ENCODE results near the gene NEK9.
A peak's percentile ranks its signal among the peaks of the same experiment; 100 is the strongest.

Gene NEK9

GRCh38 chr14:75090353-75090752 lies 36.5 kb downstream of the NEK9 start:
- Histone ChIP-seq H3K27me3 (ENCODE audit: insufficient read depth, low read depth) (no peaks in the 10 kb centered on the region), H3K4me1 (ENCODE audit: low read depth, poor library complexity, severe bottlenecking) (no peaks in the 10 kb centered on the region), H3K36me3 (ENCODE audit: insufficient read depth) (no peaks in the 10 kb centered on the region), H3K27ac (no peak overlapping the region), H4K20me1 (ENCODE audit: insufficient read depth) (no peaks in the 10 kb centered on the region), H3K79me2 (ENCODE audit: insufficient read depth, low read depth) (no peaks in the 10 kb centered on the region), H3K9ac (no peak overlapping the region), H3K4me2 (no peak overlapping the region), H3K4me3 (IDR thresholded peaks at IDR 0.05; ENCODE audit: insufficient read depth, low read depth, low read length) (no peak overlapping the region), H2AFZ (ENCODE audit: low read depth) (no peak overlapping the region)
- no peak for TF ChIP-seq CTCF (conservative IDR thresholded peaks at IDR 0.05; ENCODE audit: low read depth, low read length)

- TF ChIP-seq CTCF (conservative IDR thresholded peaks at IDR 0.05; ENCODE audit: low read depth, low read length) = peak; percentile 74
- Histone ChIP-seq H2AFZ (ENCODE audit: low read depth) (no peak overlapping the region), H3K27ac (no peak overlapping the region), H3K4me2 (no peak overlapping the region), H3K36me3 (ENCODE audit: insufficient read depth) (no peaks in the 10 kb centered on the region), H3K9ac (no peak overlapping the region), H3K27me3 (ENCODE audit: insufficient read depth, low read depth) (no peaks in the 10 kb centered on the region), H3K4me1 (ENCODE audit: low read depth, poor library complexity, severe bottlenecking) (no peaks in the 10 kb centered on the region), H3K4me3 (IDR thresholded peaks at IDR 0.05; ENCODE audit: insufficient read depth, low read depth, low read length) (no peak overlapping the region), H3K79me2 (ENCODE audit: insufficient read depth, low read depth) (no peaks in the 10 kb centered on the region), H4K20me1 (ENCODE audit: insufficient read depth) (no peaks in the 10 kb centered on the region)
Observed at GRCh38 chr14:75088566-75089373, 38.1 kb downstream of the NEK9 start.

- no peak overlapping the region for H3K4me2 ChIP-seq
- no peaks in the 10 kb centered on the region for H3K4me1 ChIP-seq (ENCODE audit: low read depth, poor library complexity, severe bottlenecking)
- H3K79me2 ChIP-seq (ENCODE audit: insufficient read depth, low read depth) = no peaks in the 10 kb centered on the region
- no peaks in the 10 kb centered on the region for H3K27me3 ChIP-seq (ENCODE audit: insufficient read depth, low read depth)
- no peak overlapping the region for H3K27ac ChIP-seq
- no peaks in the 10 kb centered on the region for H4K20me1 ChIP-seq (ENCODE audit: insufficient read depth)
- H3K36me3 ChIP-seq (ENCODE audit: insufficient read depth) = no peaks in the 10 kb centered on the region
- TF ChIP-seq CTCF (conservative IDR thresholded peaks at IDR 0.05; ENCODE audit: low read depth, low read length) = no peak
- H3K4me3 ChIP-seq (IDR thresholded peaks at IDR 0.05; ENCODE audit: insufficient read depth, low read depth, low read length) = no peak overlapping the region
- no peak overlapping the region for H3K9ac ChIP-seq
- no peak overlapping the region for H2AFZ ChIP-seq (ENCODE audit: low read depth)
Observed at GRCh38 chr14:75088153-75088552, 38.7 kb downstream of the NEK9 start.

- no peaks in the 10 kb centered on the region for H3K79me2 ChIP-seq (ENCODE audit: insufficient read depth, low read depth)
- no peak overlapping the region for H3K4me2 ChIP-seq
- H3K36me3 ChIP-seq (ENCODE audit: insufficient read depth) = no peaks in the 10 kb centered on the region
Observed at GRCh38 chr14:75084513-75084912, 42.3 kb downstream of the NEK9 start.

More at GRCh38 chr14:75084513-75084912, 42.3 kb downstream of the NEK9 start:
- Histone ChIP-seq H3K27ac (no peak overlapping the region), H3K4me3 (IDR thresholded peaks at IDR 0.05; ENCODE audit: insufficient read depth, low read depth, low read length) (no peak overlapping the region), H3K9ac (no peak overlapping the region), H3K4me1 (ENCODE audit: low read depth, poor library complexity, severe bottlenecking) (no peaks in the 10 kb centered on the region), H4K20me1 (ENCODE audit: insufficient read depth) (no peaks in the 10 kb centered on the region), H2AFZ (ENCODE audit: low read depth) (no peak overlapping the region), H3K27me3 (ENCODE audit: insufficient read depth, low read depth) (no peaks in the 10 kb centered on the region)
- no peak for TF ChIP-seq CTCF (conservative IDR thresholded peaks at IDR 0.05; ENCODE audit: low read depth, low read length)

Data from KMS-11 (cell line).